NCI-H510A treated with DMSO at 0.1 percent for 48 hours (cell line): ENCODE data around the gene ARL10.

Experiments
- DNase-seq: peaks from one replicate; lab custom pipeline; 2025; lab: John Stamatoyannopoulos, UW

Gene ARL10

GRCh38 chr5:176361437-176362232 lies 3.7 kb upstream of the ARL10 start, which contains the start of gene KIAA1191:
Gene KIAA1191, minus strand, starts transcription at chr5:176361764. Its CDS starts 2,256 bp downstream, at chr5:176359508.
- peak; percentile 58 for DNase-seq

GRCh38 chr5:176362233-176362490 lies 3.1 kb upstream of the ARL10 start:
- no peak for DNase-seq

- no peak for DNase-seq
Measured at GRCh38 chr5:176364765-176365350, 429 bp upstream of the ARL10 start.

DNA sequence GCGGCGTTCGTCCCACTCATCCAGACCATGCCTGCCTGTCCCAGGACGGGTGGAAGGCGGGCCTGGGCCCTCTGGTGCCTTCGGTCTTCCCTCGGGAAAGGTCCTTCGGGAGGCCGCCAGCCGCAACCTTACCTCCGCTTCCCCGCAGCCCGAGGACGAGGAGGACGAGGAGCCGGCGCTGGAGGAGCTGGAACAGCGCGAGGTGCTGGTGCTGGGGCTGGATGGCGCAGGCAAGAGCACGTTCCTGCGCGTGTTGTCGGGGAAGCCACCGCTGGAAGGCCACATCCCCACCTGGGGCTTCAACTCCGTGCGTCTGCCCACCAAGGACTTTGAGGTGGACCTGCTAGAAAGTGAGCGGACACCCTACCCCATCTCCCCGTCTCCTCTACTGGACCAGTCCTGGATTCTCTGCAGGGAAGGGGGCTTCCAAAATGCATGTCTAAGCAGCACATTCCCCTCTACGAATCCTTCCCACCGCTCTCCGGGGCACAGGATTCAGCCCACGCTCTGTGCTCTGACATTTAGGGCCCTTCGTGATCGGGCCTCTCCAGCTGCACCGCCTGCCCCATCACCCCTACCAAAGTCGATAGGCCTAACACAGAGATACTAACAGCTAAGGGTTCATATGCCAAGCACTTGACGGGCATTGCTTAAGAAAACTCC lies 1.1 kb downstream of the ARL10 start:
- no peak for DNase-seq

DNA sequence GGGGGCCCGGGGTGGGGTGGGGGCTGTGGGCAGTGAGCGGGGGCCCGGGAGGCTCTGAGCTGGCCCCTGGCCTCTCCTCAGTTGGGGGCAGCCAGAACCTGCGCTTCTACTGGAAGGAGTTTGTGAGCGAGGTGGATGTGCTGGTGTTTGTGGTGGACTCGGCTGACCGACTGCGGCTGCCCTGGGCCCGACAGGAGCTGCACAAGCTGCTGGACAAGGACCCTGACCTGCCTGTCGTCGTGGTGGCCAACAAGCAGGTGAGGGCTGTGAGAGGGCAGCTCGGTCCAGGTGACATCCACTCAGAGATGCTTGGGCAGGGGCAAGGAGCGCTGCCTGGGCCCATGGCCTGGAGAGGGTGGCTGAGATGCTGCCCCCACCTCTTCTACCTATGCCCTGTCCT lies 3.4 kb downstream of the ARL10 start:
- DNase-seq = no peak

GRCh38 chr5:176369934-176370711 lies 4.8 kb downstream of the ARL10 start:
- no peak for DNase-seq

- no peak for DNase-seq
Measured at GRCh38 chr5:176371621-176372539, 6.6 kb downstream of the ARL10 start.

GRCh38 chr5:176373100-176373818 lies 8.0 kb downstream of the ARL10 start:
- DNase-seq = no peak

- no peak for DNase-seq
Measured at GRCh38 chr5:176379881-176380280, 14.6 kb downstream of the ARL10 start.

- DNase-seq = no peak
Measured at GRCh38 chr5:176381423-176381822, 16.1 kb downstream of the ARL10 start.

GRCh38 chr5:176381979-176382378 lies 16.7 kb downstream of the ARL10 start:
- DNase-seq = no peak

GRCh38 chr5:176382721-176383120 lies 17.4 kb downstream of the ARL10 start:
- no peak for DNase-seq

DNA sequence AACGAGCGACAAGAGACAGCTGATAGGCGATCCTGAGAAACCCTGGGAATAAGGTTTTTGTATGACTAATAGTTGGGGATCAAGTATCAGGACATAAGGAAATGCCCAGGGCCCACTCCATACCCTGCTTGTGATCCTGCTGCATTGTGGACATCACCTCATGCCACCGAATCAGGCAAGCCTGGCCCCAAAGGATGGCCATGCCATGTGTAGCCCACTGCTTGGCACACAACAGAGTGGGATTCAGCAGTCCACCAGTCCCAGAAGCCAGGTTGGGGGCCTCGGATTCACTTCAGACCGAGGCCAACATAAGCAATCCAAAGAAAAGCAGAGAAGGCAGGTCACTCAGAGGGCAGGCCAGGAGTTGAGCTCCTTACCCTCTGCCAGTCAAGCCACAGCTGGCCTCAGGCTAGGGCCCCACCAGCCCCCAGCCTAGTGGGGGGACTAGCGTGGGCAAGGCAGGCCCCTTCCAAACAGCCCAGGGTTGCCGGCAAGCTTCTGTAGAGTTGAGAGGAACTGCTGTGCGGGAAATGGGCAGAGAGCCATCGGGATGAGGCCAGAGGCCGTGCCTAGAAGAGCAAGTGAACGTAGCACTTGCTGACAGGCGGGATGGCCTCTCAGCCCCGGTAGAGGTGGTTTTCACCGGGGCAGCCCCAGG lies 18.1 kb downstream of the ARL10 start:
- no peak for DNase-seq

- no peak for DNase-seq
Measured at GRCh38 chr5:176383961-176384360, 18.7 kb downstream of the ARL10 start.

- DNase-seq = no peak
Measured at GRCh38 chr5:176384366-176384930, 19.2 kb downstream of the ARL10 start.

GRCh38 chr5:176384991-176385390 lies 19.7 kb downstream of the ARL10 start:
- no peak for DNase-seq

DNA sequence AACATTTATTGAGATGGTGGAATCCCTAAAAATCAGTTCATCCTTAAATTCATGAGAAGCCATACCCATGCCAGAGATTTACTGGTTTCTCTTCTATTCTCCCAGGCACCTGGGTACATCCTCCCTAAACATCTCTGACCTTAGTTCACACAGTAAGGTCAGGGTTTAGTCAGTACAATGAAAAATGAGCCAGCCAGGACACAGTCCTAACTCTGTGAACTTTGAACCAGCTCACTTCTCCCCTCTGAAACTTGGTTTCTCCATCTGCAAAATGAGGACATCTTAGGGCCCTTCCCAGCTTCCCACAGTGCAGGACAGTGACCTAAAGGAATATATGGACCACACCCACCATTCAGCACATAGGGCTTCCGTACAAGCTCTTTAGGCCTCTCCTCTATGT lies 21.2 kb downstream of the ARL10 start:
- DNase-seq = no peak

DNA sequence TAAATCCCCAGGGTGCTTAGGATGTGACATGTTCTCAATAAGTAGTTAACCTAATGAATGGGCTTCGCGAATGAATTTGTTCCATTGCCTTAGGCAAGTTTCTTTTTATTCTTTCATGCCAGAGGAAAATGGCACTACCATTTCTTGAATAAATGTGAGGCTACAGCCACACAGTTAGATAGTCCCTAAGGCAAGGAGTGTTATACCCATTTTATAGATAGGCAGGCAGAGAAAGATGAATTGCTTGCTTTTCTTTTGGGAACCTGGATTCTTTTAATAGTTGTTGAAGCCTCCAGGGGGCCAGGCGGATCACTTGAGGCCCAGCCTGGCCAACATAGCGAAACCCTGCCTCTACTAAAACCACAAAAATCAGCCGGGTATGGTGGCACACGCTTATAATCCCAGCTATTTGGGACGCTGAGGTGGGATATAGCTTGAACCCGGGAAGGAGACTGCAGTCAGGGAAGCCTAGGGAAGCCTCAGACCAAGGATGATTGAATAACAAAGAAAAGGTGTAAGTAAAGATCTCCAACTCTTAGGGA lies 22.2 kb downstream of the ARL10 start:
- no peak for DNase-seq

- no peak for DNase-seq
Measured at GRCh38 chr5:176388003-176388443, 22.7 kb downstream of the ARL10 start.
